Left cardiac atrium (tissue), 4 donors: ENCODE results near the gene ADGRL3. TPM values are rescaled to one million over a fixed set of nuclear protein-coding genes. Genes with fewer than 3 reads are reported as not detected.

Experiments
- ATAC-seq, 2 donors: fragments of 200-7000 bp; cut with Tn5 transposase; one replicate each; pipeline ENCODE4 v1.9.1; 2020; ENCODE audit warnings: mild to moderate bottlenecking in 2 of 2, moderate library complexity in 2 of 2
- DNase-seq: peaks from one replicate; pipeline ENCODE4 v3.0.0-alpha.2; 2020
- intact Hi-C, 2 donors: fragments of 100-400 bp; cut with DNase I; formaldehyde crosslinking; loops; one replicate each; pipeline versions ENCODE4 v1.14.1 to v1.15.1; 2022 to 2023
- total RNA-seq, 2 donors: library from RNA; stranded (reverse); fragmentation: NEBNext Ultra II Directional; extraction: Animal tissue kit (Norgen Biotek cat#: 25700); gene quantifications; one replicate each; pipeline ENCODE4 v1.2.1, GENCODE V29; 2021
- donor health status: DM: no; HTN: yes; CAD: no.
- donor health status: DM: no; HTN: yes; CAD: no; lungs with severe emphysema.
- donor health status: DM: yes; HTN: yes; CAD: no.
- donor health status: Dilated cardiomyopathy.

ADGRL3 gene
- total RNA-seq, 2 donors from 2014 or later: 3.7 to 4.9 TPM

- ATAC-seq (no peak), DNase-seq (no peak)
- intact Hi-C loops: no loop called here
Measured at GRCh38 chr4:61657016-61657415, 456.9 kb downstream of the ADGRL3 start.

- DNase-seq (no peak), ATAC-seq (no peak)
- intact Hi-C loops: no loop called here
Measured at GRCh38 chr4:61661960-61662359, 461.8 kb downstream of the ADGRL3 start.

- DNase-seq (no peak), ATAC-seq (no peak)
- intact Hi-C loops: no loop called here
Measured at GRCh38 chr4:61662362-61662761, 462.2 kb downstream of the ADGRL3 start.

- intact Hi-C loops: no loop called here
- no peak for ATAC-seq
- no peak for DNase-seq
Measured at GRCh38 chr4:61663310-61663709, 463.2 kb downstream of the ADGRL3 start.

DNA sequence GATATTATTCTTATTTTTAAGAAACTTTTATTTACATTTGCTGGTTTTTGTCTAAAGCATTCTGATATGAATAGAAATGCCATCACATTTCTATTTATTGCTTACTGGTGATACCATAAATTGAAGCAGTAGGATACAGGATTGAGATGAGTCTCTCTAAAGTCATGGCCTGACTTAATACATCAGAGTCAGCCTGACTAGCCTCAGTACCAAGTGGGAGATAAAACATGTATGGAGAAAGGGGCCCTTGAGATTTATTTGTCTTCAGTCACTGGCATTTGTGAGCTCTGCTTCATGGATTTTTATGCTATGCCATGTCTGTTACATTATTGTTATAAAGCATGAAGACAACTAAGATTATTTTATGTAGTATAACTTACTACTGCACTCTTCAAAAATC, 465.5 kb downstream of the ADGRL3 start:
- intact Hi-C loops: no loop called here
- ATAC-seq: no peak
- no peak for DNase-seq

DNA sequence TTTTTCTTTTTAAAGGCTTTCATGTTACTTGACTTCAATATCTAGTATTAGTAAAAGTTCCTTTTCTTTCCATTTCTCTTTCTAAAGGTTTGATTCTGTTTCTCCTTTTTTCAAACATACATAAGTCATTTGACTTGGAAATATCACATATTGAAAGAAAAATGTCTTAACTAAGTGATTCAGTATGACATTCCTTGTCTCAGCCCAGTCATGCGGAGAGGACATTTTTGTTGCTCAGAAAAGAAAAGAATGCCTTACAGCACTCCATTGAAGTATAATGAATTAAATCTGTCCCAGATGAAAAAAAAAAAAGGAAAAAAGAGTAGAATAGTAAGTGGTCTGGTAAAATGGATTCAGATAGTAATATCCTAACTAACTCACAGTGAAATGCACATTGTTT, 466.1 kb downstream of the ADGRL3 start:
- DNase-seq: no peak
- intact Hi-C loops: no loop called here

DNA sequence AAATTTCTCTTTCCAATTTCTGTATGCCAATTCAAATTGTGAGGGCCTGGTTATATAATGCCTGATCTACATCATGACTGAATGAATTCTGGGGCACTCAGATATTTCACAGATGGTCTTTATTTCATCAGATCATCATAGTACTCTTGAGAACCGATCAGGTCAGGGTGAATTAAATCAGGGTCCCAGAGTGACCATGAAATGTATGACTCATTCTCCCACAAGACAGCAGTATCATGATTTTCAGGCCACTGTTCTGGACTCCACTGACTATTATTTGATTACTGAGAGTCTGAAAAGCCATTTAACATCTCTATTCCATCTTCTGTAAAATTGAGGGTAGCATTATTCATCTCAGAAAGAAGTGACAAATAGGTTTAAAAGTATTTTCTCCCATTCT, 471.5 kb downstream of the ADGRL3 start:
- ATAC-seq (no peak), DNase-seq (no peak)
- intact Hi-C loops: no loop called here

More for the DNA sequence above, 466.1 kb downstream of the ADGRL3 start:
- no peak for ATAC-seq

- DNase-seq (no peak), ATAC-seq (no peak)
- intact Hi-C loops: no loop called here
Measured at GRCh38 chr4:61675464-61675863, 475.3 kb downstream of the ADGRL3 start.

DNA sequence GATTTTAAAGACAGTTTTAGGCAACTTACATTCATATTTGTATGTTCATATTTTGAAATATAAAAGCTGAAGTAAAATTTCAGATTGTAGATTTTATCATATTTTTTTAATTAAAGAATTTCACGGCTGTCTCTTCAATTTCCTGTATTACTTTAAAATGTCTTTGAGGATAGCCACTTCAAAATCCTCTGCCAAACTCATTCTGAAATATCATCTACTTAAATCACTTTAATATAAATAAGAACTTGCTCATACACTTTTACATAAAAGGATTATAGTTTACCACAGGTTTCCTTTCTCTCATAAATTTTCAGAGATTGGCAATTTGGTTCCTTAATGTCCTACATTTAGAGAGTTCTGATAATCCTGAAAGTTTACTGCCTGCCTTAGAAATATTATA, 478.2 kb downstream of the ADGRL3 start:
- no peak for DNase-seq
- ATAC-seq: no peak
- intact Hi-C loops: no loop called here

- ATAC-seq (no peak), DNase-seq (no peak)
- intact Hi-C loops: no loop called here
Measured at GRCh38 chr4:61693520-61693919, 493.4 kb downstream of the ADGRL3 start.

GRCh38 chr4:61714387-61714911, 514.3 kb downstream of the ADGRL3 start:
- intact Hi-C loops: no loop called here
- ATAC-seq: peak in 1 of 2 donors; percentile 27
- no peak for DNase-seq

DNA sequence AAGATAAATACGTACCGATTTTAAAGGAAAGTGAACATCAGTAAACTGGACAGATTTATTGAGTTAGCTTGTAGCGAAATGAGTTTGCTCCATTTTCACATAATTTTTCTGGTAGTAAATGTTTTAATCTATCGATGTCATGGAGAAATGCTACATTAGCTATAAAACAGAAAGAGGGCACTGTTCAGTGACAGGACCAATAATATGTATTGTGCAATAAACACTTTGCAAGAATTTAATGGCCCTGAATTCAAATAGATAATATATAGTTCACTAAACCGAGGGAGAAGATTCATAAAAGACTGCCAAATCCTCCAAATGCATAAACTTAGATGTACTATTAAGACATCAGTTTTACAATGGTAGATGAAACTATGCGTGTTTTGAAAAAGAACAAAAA, 516.3 kb downstream of the ADGRL3 start:
- ATAC-seq: no peak
- DNase-seq: no peak
- intact Hi-C loops: no loop called here

GRCh38 chr4:61723492-61723891, 523.4 kb downstream of the ADGRL3 start:
- ATAC-seq: no peak
- no peak for DNase-seq
- intact Hi-C loops: no loop called here

DNA sequence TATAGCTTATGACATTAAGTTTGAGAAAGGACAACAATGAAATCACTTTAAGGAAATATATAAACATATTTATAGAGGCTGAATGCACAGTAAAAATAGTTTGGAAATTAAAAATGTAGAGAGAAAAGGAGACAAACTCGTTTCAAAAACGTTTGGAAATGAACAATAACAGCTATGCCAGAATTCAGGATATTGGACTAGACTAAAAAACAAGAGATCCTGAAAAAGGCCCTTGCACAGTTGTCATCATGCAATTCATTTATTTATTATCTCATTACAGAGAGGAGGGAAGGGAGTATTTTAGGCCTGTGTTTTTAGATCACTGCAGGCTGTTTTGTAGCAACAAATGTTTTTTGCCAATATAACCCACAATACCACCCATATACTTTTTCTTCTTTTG, 527.2 kb downstream of the ADGRL3 start:
- DNase-seq (no peak), ATAC-seq (no peak)
- intact Hi-C loops: no loop called here

GRCh38 chr4:61734409-61734808, 534.3 kb downstream of the ADGRL3 start:
- no peak for ATAC-seq

DNA sequence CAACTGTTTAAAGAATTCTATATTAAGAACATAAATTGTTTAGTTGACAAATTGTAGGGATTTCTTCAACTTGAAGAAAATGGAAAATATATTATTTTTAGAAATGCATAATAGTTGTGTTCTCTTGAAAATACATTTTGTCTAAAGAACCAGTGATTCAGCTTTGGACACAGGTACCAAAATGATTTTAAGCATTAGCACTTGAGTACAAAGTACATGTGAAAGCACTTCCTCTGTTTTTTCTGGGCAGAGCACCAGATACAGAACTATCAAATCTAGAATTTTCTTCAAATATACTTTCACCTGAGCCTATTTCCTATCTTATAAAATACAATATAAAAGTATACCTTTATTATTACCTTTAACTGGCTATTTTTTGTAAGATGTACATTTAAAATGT, 539.8 kb downstream of the ADGRL3 start:
- DNase-seq (no peak), ATAC-seq (no peak)
- intact Hi-C loops: no loop called here

More at GRCh38 chr4:61734409-61734808, 534.3 kb downstream of the ADGRL3 start:
- intact Hi-C loops: no loop called here
- DNase-seq: no peak

- ATAC-seq (no peak), DNase-seq (no peak)
- intact Hi-C loops: no loop called here
Measured at GRCh38 chr4:61740886-61741285, 540.8 kb downstream of the ADGRL3 start.

DNA sequence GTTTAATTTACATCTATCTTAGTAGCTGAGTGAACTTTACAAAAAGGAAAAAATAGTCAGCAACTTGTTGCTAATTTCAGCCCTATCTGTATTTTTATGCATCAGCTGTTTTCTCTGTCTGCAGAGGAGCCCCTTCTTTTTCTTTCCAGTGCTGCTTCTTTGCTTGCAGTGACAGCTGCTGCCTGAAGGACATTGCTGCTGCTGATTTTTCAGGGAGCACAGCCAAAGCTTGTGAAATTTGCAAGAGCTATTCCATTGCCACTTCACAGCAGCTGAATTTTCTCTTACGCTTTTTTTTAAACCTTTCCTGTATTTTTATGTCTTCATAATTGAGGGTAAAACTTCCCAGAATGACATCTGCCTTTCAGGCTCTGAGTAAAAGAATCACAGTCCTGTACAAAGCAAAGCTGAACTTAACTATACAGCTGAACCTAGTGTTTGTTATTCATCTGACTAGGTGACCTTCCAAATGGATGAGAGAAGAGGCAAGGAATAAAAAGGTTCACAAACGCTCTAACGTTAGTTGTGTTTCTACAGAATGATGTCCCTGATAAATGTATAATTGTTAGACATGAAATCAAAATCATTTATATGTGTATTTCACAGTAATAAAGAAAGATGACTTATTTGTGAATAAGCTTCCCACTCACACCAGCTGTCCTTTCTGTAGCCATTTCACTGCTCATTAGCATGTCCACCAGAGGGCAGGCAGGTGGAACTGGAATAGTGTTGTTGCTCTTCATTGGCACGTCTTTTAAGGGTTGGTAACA, 541.4 kb downstream of the ADGRL3 start:
- peak; percentile 59 to 82 for ATAC-seq
- no peak for DNase-seq
- intact Hi-C loops: no loop called here

DNA sequence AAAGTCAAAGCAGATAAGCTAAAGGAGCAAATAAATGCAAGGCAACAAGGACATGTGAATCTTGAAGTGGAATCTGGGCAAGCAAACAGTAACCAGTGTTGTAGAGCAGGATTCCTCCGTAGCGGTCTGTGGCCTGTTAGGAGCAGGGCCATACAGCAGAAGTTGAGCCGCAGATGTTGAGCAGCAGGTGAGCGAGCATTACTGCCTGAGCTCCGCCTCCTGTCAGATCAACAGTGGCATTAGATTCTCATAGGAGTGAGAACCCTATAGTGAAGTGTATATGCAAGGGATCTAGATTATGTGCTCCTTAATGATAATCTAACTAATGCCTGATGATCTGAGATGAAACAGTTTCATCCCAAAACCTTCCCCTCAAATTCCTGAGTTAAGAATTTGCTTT, 550.7 kb downstream of the ADGRL3 start:
- DNase-seq: no peak
- ATAC-seq: no peak
- intact Hi-C loops: no loop called here

DNA sequence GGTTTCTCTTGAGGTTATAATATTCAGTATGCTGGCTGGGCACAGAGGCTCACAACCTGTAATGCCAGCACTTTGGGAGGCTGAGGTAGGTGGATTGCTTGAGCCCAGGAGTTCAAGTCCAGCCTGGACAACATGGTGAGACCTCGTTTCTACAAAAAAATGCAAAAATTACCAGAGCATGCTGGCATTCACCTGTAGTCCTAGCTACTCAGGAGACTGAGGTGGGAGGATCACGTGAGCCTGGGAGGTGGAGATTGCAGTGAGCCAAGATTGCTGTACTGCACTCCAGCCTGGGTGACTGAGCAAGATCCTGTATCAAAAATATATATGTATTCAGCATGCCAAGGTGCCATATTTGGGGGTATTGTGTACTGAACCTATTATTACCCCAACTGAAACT, 552.5 kb downstream of the ADGRL3 start:
- intact Hi-C loops: no loop called here
- ATAC-seq (no peak), DNase-seq (no peak)

GRCh38 chr4:61753739-61754138, 553.6 kb downstream of the ADGRL3 start:
- intact Hi-C loops: no loop called here
- no peak for DNase-seq
- no peak for ATAC-seq
